ENCODE data around the gene EBF4. TPM values are rescaled to one million over a fixed set of nuclear protein-coding genes. Genes with fewer than 3 reads are reported as not detected.

EBF4 gene
- total and polyA plus RNA-seq, 10 of the 15 experiments (the other 5 are each of a cell fraction or from before 2014, with no cell fraction given) = 0.13 TPM; not detected in 9

DNA sequence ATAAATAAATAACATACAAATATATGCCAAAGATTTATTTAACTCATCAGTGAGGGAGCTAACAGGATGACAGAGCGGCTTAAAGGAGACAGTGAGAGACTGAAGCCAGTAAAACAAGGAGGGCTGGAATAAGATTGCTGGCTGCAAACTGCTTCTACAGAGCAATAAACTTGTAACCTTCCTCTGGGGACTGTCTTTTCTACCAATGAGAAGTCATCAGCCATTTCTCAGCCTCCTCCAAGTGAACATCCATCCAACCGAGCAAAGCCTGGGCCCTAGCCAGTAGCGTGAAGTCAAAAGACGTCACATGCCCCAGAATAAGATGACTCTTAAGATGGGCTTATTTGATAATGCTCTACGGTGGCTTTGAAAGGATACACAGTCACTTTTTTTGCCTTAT lies 65.4 kb downstream of the EBF4 start:
- H3K9ac ChIP-seq (ENCODE audit: control insufficient read depth, insufficient read depth, low read length) = no peak overlapping the region
- in situ Hi-C loops (cut with MboI) = no loop called here
- H3K9me3 ChIP-seq (replicated peaks; ENCODE audit: control insufficient read depth, insufficient read depth, low read length) = no peaks in the 10 kb centered on the region
- H2AFZ ChIP-seq (ENCODE audit: control insufficient read depth, low read depth, low read length) = no peak overlapping the region
- H4K20me1 ChIP-seq (ENCODE audit: control insufficient read depth, insufficient read depth) = no peaks in the 10 kb centered on the region
- ChIA-PET RAD21 (ENCODE audit: unreplicated experiment) (interaction anchor here (1.1 kb wide), 1 partner anchor 94 kb away, joined by 3 read pairs; no protein-coding TSS in a partner anchor), CTCF (no interaction called here), SMC1A (ENCODE audit: uncharacterized antibody, unreplicated experiment) (no interaction called here), POLR2A (no interaction called here)
- ATAC-seq (no peak), FAIRE-seq (no peak), DNase-seq (ENCODE audit: low read depth, low spot score) (no peak)
- no peaks in the 10 kb centered on the region for H3K36me3 ChIP-seq (ENCODE audit: control insufficient read depth in 2 of 2, insufficient read depth in 2 of 2, low read length in 1 of 2)
- no peaks in the 10 kb centered on the region for H3K79me2 ChIP-seq (ENCODE audit: control insufficient read depth, insufficient read depth, low read length)
- intact Hi-C loops (cut with micrococcal nuclease; ENCODE audit: unreplicated experiment) = no loop called here
- no peaks in the 10 kb centered on the region for H3K4me1 ChIP-seq (ENCODE audit: control insufficient read depth, insufficient read depth, low read length)
- peaks cover 3 to 12% of the 10 kb centered on the region in 2 experiments for H3K27me3 ChIP-seq (replicated peaks in 1 of 2; ENCODE audit: control insufficient read depth in 2 of 2, insufficient read depth in 2 of 2, low read length in 1 of 2)
- H3K27ac ChIP-seq (ENCODE audit: control insufficient read depth, insufficient read depth) = no peak overlapping the region
- BruUV-seq (replicated peaks) = no TSS peak
- WGBS (ENCODE audit: insufficient coverage, insufficient replicate concordance, low lambda C conversion rate, missing lambda C conversion rate) = 34% methylated on average over 5 of the region's 5 CpGs
- no peak overlapping the region for H3K4me3 ChIP-seq
- no peak overlapping the region for H3K4me2 ChIP-seq (ENCODE audit: control insufficient read depth, insufficient read depth)
- TF ChIP-seq SMC3 (IDR thresholded peaks at IDR 0.05; ENCODE audit: borderline replicate concordance, low read length) (no peak), CREB1 (IDR thresholded peaks at IDR 0.05; ENCODE audit: low read depth) (no peak), NR2F1 (conservative IDR thresholded peaks at IDR 0.05) (no peak), MTA2 (IDR thresholded peaks at IDR 0.05; ENCODE audit: low read depth) (no peak), RFX5 (IDR thresholded peaks at IDR 0.05; ENCODE audit: low read depth, low read length) (no peak), SUZ12 (IDR thresholded peaks at IDR 0.05; ENCODE audit: unreplicated experiment) (no peak), PBX3 (IDR thresholded peaks at IDR 0.05; ENCODE audit: insufficient replicate concordance, low read depth, low read length) (no peak), SIN3A (IDR thresholded peaks at IDR 0.05; ENCODE audit: low read depth, low read length) (no peak), TARDBP (IDR thresholded peaks at IDR 0.05; ENCODE audit: borderline replicate concordance) (no peak), REST (IDR thresholded peaks at IDR 0.05; ENCODE audit: low read depth, low read length) (no peak)
- TF ChIP-seq, protein P1, sequence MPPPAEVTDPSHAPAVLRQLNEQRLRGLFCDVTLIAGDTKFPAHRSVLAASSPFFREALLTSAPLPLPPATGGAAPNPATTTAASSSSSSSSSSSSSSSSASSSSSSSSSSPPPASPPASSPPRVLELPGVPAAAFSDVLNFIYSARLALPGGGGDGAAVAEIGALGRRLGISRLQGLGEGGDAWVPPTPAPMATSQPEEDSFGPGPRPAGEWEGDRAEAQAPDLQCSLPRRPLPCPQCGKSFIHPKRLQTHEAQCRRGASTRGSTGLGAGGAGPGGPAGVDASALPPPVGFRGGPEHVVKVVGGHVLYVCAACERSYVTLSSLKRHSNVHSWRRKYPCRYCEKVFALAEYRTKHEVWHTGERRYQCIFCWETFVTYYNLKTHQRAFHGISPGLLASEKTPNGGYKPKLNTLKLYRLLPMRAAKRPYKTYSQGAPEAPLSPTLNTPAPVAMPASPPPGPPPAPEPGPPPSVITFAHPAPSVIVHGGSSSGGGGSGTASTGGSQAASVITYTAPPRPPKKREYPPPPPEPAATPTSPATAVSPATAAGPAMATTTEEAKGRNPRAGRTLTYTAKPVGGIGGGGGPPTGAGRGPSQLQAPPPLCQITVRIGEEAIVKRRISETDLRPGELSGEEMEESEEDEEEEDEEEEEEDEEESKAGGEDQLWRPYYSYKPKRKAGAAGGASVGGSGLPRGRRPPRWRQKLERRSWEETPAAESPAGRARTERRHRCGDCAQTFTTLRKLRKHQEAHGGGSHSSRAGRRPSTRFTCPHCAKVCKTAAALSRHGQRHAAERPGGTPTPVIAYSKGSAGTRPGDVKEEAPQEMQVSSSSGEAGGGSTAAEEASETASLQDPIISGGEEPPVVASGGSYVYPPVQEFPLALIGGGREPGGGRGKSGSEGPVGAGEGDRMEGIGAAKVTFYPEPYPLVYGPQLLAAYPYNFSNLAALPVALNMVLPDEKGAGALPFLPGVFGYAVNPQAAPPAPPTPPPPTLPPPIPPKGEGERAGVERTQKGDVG (CRISPR knock-in tag; IDR thresholded peaks at IDR 0.05) = no peak
- TF ChIP-seq, protein P2, sequence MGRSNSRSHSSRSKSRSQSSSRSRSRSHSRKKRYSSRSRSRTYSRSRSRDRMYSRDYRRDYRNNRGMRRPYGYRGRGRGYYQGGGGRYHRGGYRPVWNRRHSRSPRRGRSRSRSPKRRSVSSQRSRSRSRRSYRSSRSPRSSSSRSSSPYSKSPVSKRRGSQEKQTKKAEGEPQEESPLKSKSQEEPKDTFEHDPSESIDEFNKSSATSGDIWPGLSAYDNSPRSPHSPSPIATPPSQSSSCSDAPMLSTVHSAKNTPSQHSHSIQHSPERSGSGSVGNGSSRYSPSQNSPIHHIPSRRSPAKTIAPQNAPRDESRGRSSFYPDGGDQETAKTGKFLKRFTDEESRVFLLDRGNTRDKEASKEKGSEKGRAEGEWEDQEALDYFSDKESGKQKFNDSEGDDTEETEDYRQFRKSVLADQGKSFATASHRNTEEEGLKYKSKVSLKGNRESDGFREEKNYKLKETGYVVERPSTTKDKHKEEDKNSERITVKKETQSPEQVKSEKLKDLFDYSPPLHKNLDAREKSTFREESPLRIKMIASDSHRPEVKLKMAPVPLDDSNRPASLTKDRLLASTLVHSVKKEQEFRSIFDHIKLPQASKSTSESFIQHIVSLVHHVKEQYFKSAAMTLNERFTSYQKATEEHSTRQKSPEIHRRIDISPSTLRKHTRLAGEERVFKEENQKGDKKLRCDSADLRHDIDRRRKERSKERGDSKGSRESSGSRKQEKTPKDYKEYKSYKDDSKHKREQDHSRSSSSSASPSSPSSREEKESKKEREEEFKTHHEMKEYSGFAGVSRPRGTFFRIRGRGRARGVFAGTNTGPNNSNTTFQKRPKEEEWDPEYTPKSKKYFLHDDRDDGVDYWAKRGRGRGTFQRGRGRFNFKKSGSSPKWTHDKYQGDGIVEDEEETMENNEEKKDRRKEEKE (IDR thresholded peaks at IDR 0.05) = no peak
- TF ChIP-seq, protein P3, sequence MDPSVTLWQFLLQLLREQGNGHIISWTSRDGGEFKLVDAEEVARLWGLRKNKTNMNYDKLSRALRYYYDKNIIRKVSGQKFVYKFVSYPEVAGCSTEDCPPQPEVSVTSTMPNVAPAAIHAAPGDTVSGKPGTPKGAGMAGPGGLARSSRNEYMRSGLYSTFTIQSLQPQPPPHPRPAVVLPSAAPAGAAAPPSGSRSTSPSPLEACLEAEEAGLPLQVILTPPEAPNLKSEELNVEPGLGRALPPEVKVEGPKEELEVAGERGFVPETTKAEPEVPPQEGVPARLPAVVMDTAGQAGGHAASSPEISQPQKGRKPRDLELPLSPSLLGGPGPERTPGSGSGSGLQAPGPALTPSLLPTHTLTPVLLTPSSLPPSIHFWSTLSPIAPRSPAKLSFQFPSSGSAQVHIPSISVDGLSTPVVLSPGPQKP (IDR thresholded peaks at IDR 0.05; ENCODE audit: low read depth, low read length) = no peak

Measured in GM12878 (cell line).